ENCODE measurements around the gene CYP1A2. TPM values are rescaled to one million over a fixed set of nuclear protein-coding genes. Genes with fewer than 3 reads are reported as not detected.

The CYP1A2 gene
- total and polyA plus RNA-seq, 2 of the 13 experiments (the other 11 are each of a cell fraction or from before 2014, with no cell fraction given), result 0.07 TPM; not detected in 1

DNA sequence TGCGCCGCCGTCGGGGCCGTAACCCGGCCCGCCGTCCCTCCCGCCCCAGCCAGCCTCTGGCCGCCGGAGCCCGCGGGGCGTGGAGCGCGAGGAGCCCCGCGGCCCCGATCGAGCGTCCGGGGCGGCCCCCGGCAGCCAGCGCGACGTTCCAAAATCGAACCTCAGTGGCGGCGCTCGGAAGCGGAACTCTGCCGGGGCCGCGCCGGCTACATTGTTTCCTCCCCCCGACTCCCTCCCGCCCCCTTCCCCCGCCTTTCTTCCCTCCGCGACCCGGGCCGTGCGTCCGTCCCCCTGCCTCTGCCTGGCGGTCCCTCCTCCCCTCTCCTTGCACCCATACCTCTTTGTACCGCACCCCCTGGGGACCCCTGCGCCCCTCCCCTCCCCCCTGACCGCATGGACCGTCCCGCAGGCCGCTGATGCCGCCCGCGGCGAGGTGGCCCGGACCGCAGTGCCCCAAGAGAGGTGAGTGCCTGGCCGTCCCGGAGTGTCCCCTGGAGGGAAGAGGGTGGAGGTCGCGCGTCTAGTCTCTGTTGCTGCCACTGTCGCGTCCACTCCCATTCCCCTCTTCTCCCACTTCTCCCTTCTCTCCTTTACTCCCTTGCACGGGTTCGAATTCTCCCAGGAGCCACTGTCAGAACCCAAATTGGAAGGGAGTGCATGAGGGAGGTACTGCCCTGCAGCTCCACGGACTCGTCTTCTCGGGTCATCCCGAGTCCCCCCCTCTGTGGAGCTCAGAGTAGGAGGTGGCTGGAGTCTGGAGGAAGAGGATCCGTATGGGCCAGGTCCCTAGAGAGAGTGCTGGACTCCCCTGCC lies 33.8 kb downstream of the CYP1A2 start (continued):
- TF ChIP-seq, protein P1, sequence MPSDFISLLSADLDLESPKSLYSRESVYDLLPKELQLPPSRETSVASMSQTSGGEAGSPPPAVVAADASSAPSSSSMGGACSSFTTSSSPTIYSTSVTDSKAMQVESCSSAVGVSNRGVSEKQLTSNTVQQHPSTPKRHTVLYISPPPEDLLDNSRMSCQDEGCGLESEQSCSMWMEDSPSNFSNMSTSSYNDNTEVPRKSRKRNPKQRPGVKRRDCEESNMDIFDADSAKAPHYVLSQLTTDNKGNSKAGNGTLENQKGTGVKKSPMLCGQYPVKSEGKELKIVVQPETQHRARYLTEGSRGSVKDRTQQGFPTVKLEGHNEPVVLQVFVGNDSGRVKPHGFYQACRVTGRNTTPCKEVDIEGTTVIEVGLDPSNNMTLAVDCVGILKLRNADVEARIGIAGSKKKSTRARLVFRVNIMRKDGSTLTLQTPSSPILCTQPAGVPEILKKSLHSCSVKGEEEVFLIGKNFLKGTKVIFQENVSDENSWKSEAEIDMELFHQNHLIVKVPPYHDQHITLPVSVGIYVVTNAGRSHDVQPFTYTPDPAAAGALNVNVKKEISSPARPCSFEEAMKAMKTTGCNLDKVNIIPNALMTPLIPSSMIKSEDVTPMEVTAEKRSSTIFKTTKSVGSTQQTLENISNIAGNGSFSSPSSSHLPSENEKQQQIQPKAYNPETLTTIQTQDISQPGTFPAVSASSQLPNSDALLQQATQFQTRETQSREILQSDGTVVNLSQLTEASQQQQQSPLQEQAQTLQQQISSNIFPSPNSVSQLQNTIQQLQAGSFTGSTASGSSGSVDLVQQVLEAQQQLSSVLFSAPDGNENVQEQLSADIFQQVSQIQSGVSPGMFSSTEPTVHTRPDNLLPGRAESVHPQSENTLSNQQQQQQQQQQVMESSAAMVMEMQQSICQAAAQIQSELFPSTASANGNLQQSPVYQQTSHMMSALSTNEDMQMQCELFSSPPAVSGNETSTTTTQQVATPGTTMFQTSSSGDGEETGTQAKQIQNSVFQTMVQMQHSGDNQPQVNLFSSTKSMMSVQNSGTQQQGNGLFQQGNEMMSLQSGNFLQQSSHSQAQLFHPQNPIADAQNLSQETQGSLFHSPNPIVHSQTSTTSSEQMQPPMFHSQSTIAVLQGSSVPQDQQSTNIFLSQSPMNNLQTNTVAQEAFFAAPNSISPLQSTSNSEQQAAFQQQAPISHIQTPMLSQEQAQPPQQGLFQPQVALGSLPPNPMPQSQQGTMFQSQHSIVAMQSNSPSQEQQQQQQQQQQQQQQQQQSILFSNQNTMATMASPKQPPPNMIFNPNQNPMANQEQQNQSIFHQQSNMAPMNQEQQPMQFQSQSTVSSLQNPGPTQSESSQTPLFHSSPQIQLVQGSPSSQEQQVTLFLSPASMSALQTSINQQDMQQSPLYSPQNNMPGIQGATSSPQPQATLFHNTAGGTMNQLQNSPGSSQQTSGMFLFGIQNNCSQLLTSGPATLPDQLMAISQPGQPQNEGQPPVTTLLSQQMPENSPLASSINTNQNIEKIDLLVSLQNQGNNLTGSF (CRISPR knock-in tag; IDR thresholded peaks at IDR 0.05), result no peak
- TF ChIP-seq ZC3H4 (CRISPR knock-in tag; IDR thresholded peaks at IDR 0.05; ENCODE audit: borderline replicate concordance) (no peak), ZNF780A (CRISPR knock-in tag; IDR thresholded peaks at IDR 0.05) (no peak), SP5 (CRISPR knock-in tag; IDR thresholded peaks at IDR 0.05; ENCODE audit: borderline replicate concordance, low read depth) (no peak), DNMT3B (CRISPR knock-in tag; conservative IDR thresholded peaks at IDR 0.05) (no peak), GABPB1 (CRISPR knock-in tag; IDR thresholded peaks at IDR 0.05) (peak; percentile 7; the same call in 1 of the 2 replicates), NCOA2 (CRISPR knock-in tag; IDR thresholded peaks at IDR 0.05) (no peak)
- TF ChIP-seq, protein P2, sequence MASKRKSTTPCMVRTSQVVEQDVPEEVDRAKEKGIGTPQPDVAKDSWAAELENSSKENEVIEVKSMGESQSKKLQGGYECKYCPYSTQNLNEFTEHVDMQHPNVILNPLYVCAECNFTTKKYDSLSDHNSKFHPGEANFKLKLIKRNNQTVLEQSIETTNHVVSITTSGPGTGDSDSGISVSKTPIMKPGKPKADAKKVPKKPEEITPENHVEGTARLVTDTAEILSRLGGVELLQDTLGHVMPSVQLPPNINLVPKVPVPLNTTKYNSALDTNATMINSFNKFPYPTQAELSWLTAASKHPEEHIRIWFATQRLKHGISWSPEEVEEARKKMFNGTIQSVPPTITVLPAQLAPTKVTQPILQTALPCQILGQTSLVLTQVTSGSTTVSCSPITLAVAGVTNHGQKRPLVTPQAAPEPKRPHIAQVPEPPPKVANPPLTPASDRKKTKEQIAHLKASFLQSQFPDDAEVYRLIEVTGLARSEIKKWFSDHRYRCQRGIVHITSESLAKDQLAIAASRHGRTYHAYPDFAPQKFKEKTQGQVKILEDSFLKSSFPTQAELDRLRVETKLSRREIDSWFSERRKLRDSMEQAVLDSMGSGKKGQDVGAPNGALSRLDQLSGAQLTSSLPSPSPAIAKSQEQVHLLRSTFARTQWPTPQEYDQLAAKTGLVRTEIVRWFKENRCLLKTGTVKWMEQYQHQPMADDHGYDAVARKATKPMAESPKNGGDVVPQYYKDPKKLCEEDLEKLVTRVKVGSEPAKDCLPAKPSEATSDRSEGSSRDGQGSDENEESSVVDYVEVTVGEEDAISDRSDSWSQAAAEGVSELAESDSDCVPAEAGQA (IDR thresholded peaks at IDR 0.05; ENCODE audit: low read depth), result no peak
- TF ChIP-seq, protein P2 (CRISPR knock-in tag; IDR thresholded peaks at IDR 0.05; ENCODE audit: borderline replicate concordance), result 0 out of 2 replicates have a peak, but pooled peaks have one; percentile 1
- TF ChIP-seq, protein P3, sequence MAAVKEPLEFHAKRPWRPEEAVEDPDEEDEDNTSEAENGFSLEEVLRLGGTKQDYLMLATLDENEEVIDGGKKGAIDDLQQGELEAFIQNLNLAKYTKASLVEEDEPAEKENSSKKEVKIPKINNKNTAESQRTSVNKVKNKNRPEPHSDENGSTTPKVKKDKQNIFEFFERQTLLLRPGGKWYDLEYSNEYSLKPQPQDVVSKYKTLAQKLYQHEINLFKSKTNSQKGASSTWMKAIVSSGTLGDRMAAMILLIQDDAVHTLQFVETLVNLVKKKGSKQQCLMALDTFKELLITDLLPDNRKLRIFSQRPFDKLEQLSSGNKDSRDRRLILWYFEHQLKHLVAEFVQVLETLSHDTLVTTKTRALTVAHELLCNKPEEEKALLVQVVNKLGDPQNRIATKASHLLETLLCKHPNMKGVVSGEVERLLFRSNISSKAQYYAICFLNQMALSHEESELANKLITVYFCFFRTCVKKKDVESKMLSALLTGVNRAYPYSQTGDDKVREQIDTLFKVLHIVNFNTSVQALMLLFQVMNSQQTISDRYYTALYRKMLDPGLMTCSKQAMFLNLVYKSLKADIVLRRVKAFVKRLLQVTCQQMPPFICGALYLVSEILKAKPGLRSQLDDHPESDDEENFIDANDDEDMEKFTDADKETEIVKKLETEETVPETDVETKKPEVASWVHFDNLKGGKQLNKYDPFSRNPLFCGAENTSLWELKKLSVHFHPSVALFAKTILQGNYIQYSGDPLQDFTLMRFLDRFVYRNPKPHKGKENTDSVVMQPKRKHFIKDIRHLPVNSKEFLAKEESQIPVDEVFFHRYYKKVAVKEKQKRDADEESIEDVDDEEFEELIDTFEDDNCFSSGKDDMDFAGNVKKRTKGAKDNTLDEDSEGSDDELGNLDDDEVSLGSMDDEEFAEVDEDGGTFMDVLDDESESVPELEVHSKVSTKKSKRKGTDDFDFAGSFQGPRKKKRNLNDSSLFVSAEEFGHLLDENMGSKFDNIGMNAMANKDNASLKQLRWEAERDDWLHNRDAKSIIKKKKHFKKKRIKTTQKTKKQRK (IDR thresholded peaks at IDR 0.05; ENCODE audit: low read length), result no peak
